ENCODE measurements around the gene AZIN2.

GRCh38 chr1:33070628-33071027, 10.3 kb upstream of the AZIN2 start:
- no peak for TF ChIP-seq RAD21 (IDR thresholded peaks at IDR 0.05; ENCODE audit: insufficient read depth, low read depth, low read length)
- TF ChIP-seq ATF2 (IDR thresholded peaks at IDR 0.05; ENCODE audit: low read length), result no peak
- TF ChIP-seq CTCF (IDR thresholded peaks at IDR 0.05 in 2 of 3, conservative IDR thresholded peaks at IDR 0.05 in 1 of 3; ENCODE audit: control insufficient read depth in 2 of 3, extremely low read depth in 1 of 3, insufficient read depth in 1 of 3, low read depth in 3 of 3, low read length in 3 of 3), result no peak
- TF ChIP-seq SUZ12 (IDR thresholded peaks at IDR 0.05; ENCODE audit: unreplicated experiment), result no peak
- TF ChIP-seq YY1 (IDR thresholded peaks at IDR 0.05; ENCODE audit: low read depth, low read length), result no peak
- no peak for TF ChIP-seq SMARCA5 (IDR thresholded peaks at IDR 0.05)
- TF ChIP-seq FOXK2 (IDR thresholded peaks at IDR 0.05), result no peak
- TF ChIP-seq HCFC1 (IDR thresholded peaks at IDR 0.05; ENCODE audit: low read length), result no peak
